Endothelial cell of umbilical vein (primary cell): Measurements from ENCODE around the gene MPC2. TPM values are rescaled to one million over a fixed set of nuclear protein-coding genes. Genes with fewer than 3 reads are reported as not detected.
A peak's percentile ranks its signal among the peaks of the same experiment; 100 is the strongest.

Experiments used
- BruUV-seq: library from RNA; stranded (reverse); fragments of 400-500 nt; replicated peaks from 2 replicates; lab custom pipeline; 2021; lab: Mats Ljungman, UMichigan
- CTCF ChIA-PET: fragments of 300-600, 350-600 bp; sonication (Branson Sonifier 250); formaldehyde crosslinking; loops from one replicate; lab custom pipeline; 2021; ENCODE audit warnings: antibody characterized with exemption, inconsistent platforms; lab: Charles Lee
- POLR2A ChIA-PET: fragments of 300-600, 350-600 bp; sonication (Branson Sonifier 250); formaldehyde crosslinking; loops from one replicate; lab custom pipeline; 2021; ENCODE audit warnings: antibody characterized with exemption, inconsistent platforms; lab: Charles Lee
- DNase-seq: peaks from one replicate; pipeline ENCODE4 v3.0.0-alpha.2; 2011; ENCODE audit warnings: low read depth, low spot score
- FAIRE-seq: peaks from 2 replicates; lab custom pipeline; 2011; peaks lifted over from hg19 to GRCh38; lab: Jason Lieb, UNC
- H2AFZ ChIP-seq: 2 replicates; pipeline ENCODE4 v1.6.0; 2012; ENCODE audit warnings: low read depth, low read length, control low read depth, inconsistent platforms
- H3K27ac ChIP-seq: 2 replicates; pipeline ENCODE4 v1.5.1; 2011; ENCODE audit warnings: low read depth, mild to moderate bottlenecking, control low read depth, low read length, moderate library complexity; ENCODE audit not compliant: insufficient read depth
- H3K27me3 ChIP-seq, 2 experiments: 2 replicates each; pipeline versions ENCODE4 v1.6.0 to v1.6.1; 2011; ENCODE audit warnings: low read length in 2 of 2, mixed read lengths in 1 of 2; ENCODE audit not compliant: control insufficient read depth in 2 of 2, insufficient read depth in 2 of 2
- H3K36me3 ChIP-seq, 2 experiments: 2 replicates in 1 of 2; 3 replicates in 1 of 2; pipeline ENCODE4 v1.5.1; 2011; ENCODE audit warnings: low read length in 2 of 2, mild to moderate bottlenecking in 1 of 2, moderate library complexity in 1 of 2; ENCODE audit not compliant: control insufficient read depth in 2 of 2, insufficient read depth in 2 of 2; ENCODE audit errors: extremely low read depth in 1 of 2
- H3K4me1 ChIP-seq: 3 replicates; pipeline ENCODE4 v1.5.1; 2011; ENCODE audit warnings: mild to moderate bottlenecking, low read length; ENCODE audit not compliant: control insufficient read depth, insufficient read depth; ENCODE audit errors: extremely low read depth
- H3K4me2 ChIP-seq: 2 replicates; pipeline ENCODE4 v1.6.1; 2011; ENCODE audit warnings: low read length, control low read depth, mixed read lengths; ENCODE audit not compliant: insufficient read depth
- H3K4me3 ChIP-seq, 3 experiments: fragments of 200-600 bp in 1 of 3; sonication (generic), shearing (Covaris generic) in 1 of 3; replicated peaks in 1 of 3; 2 replicates each; pipeline ENCODE4 v1.5.1; 2011 to 2016; ENCODE audit warnings: control low read depth in 3 of 3, low read length in 3 of 3, mild to moderate bottlenecking in 2 of 3, inconsistent platforms in 1 of 3, low read depth in 1 of 3, moderate library complexity in 1 of 3; ENCODE audit not compliant: insufficient read depth in 1 of 3
- H3K79me2 ChIP-seq: 2 replicates; pipeline ENCODE4 v1.6.0; 2012; ENCODE audit warnings: low read length, inconsistent platforms; ENCODE audit not compliant: control insufficient read depth, insufficient read depth
- H3K9ac ChIP-seq: replicated peaks from 2 replicates; pipeline ENCODE3; 2011; ENCODE audit warnings: low read length, control low read depth; ENCODE audit not compliant: insufficient read depth; ENCODE audit errors: extremely low read depth
- H3K9me1 ChIP-seq: replicated peaks from 3 replicates; pipeline ENCODE4 v1.6.0; 2011; ENCODE audit warnings: mild to moderate bottlenecking, low read length; ENCODE audit not compliant: control insufficient read depth, insufficient read depth; ENCODE audit errors: extremely low read depth
- H3K9me3 ChIP-seq: replicated peaks from 2 replicates; pipeline ENCODE4 v1.5.1; 2012; ENCODE audit warnings: low read length, inconsistent platforms; ENCODE audit not compliant: control insufficient read depth, insufficient read depth
- H4K20me1 ChIP-seq: replicated peaks from 2 replicates; pipeline ENCODE3; 2011; ENCODE audit warnings: mild to moderate bottlenecking, low read length; ENCODE audit not compliant: control insufficient read depth, insufficient read depth; ENCODE audit errors: extremely low read depth
- GATA2 ChIP-seq: IDR thresholded peaks from 2 replicates; pipeline ENCODE4 v1.7.0; 2011; ENCODE audit warnings: low read depth, mild to moderate bottlenecking, moderate library complexity, mixed read lengths, low read length; ENCODE audit not compliant: insufficient read length, insufficient read depth
- JUN ChIP-seq: IDR thresholded peaks from 2 replicates; pipeline ENCODE4 v1.6.1; 2011; ENCODE audit warnings: borderline replicate concordance, low read depth; ENCODE audit not compliant: insufficient read length, insufficient read depth
- MAX ChIP-seq: IDR thresholded peaks from 2 replicates; pipeline ENCODE4 v1.6.1; 2011; ENCODE audit not compliant: insufficient read depth, insufficient read length
- MYC ChIP-seq: IDR thresholded peaks from one replicate; pipeline ENCODE4 v1.6.1; 2011; ENCODE audit warnings: mild to moderate bottlenecking, low read depth, low read length
- POLR2A ChIP-seq: IDR thresholded peaks from 2 replicates; pipeline ENCODE4 v1.6.1; 2012; ENCODE audit warnings: low read depth, mild to moderate bottlenecking, control low read depth, low read length
- POLR2AphosphoS5 ChIP-seq: IDR thresholded peaks from 2 replicates; pipeline ENCODE4 v1.6.1; 2012; ENCODE audit warnings: low read depth, mild to moderate bottlenecking, control low read depth, low read length, moderate library complexity; ENCODE audit not compliant: insufficient read depth
- dilution Hi-C: fragments of 300-500 bp; cut with MboI; formaldehyde crosslinking; loops from one replicate; pipeline ENCODE4 v1.15.0; 2019; ENCODE audit warnings: low sequenced_read_pairs; ENCODE audit not compliant: extremely low pct_ligation_motif_present
- intact Hi-C: fragments of 100-400 bp; cut with micrococcal nuclease; formaldehyde crosslinking; loops from one replicate; pipeline ENCODE4 v1.10.0; 2022
- polyA plus RNA-seq, 4 experiments: library from polyadenylated mRNA; depleted of rRNA in 3 of 4; stranded (reverse) in 3 of 4; unstranded in 1 of 4; fragments of >200 nt; gene quantifications; 2 replicates each; pipeline versions ENCODE4 v1.2.1 to v1.2.3, GENCODE V29; 2011 to 2012; ENCODE audit warnings: missing spikeins in 1 of 4
- total RNA-seq: library from RNA; stranded (reverse); gene quantifications from 2 replicates; pipeline ENCODE4 v1.2.3, GENCODE V29; 2021

The MPC2 gene
- total and polyA plus RNA-seq, 2 donors (not counting 3 experiments of a cell fraction or from before 2014, with no cell fraction given), result 14.9 to 35.8 TPM

- H3K27ac ChIP-seq, result peak overlapping the region; percentile 93
- H3K36me3 ChIP-seq, result no peaks in the 10 kb centered on the region
- TF ChIP-seq MAX (no peak), POLR2A (no peak), JUN (no peak), GATA2 (no peak), MYC (no peak), POLR2AphosphoS5 (no peak)
- peaks cover 18% of the 10 kb centered on the region for H3K4me1 ChIP-seq
- no peaks in the 10 kb centered on the region for H3K27me3 ChIP-seq
- peak overlapping the region; percentile 85 for H3K4me2 ChIP-seq
- intact Hi-C loops, result loop anchor here (5.0 kb wide), 1 partner anchor 132 kb away; no protein-coding TSS in a partner anchor
- BruUV-seq, result no TSS peak
- H3K9ac ChIP-seq, result peak overlapping the region; percentile 85
- no peaks in the 10 kb centered on the region for H3K9me1 ChIP-seq
- peaks cover 34% of the 10 kb centered on the region for H3K79me2 ChIP-seq
- POLR2A ChIA-PET, result interaction anchor here (1.2 kb wide), 1 partner anchor 31 kb away, joined by 3 read pairs; no protein-coding TSS in a partner anchor
- peak overlapping the region; percentile 63 to 95 (median 93) for H3K4me3 ChIP-seq
- H4K20me1 ChIP-seq, result no peaks in the 10 kb centered on the region
- CTCF ChIA-PET, result interaction anchor here (0.7 to 3.7 kb wide), 4 partner anchors 16 to 147 kb away, joined by 3 to 49 read pairs (median 4); no protein-coding TSS in a partner anchor
- FAIRE-seq (peak; percentile 44), DNase-seq (peak; percentile 4)
- no peaks in the 10 kb centered on the region for H3K9me3 ChIP-seq
- dilution Hi-C loops, result no loop called here
- peak overlapping the region; percentile 85 for H2AFZ ChIP-seq
These were observed 2.3 kb downstream of the MPC2 start for GRCh38 chr1:167934426-167935215.

GRCh38 chr1:167933788-167934187 is 3.1 kb downstream of the MPC2 start:
- no peak overlapping the region for H3K4me2 ChIP-seq
- H4K20me1 ChIP-seq, result no peaks in the 10 kb centered on the region
- FAIRE-seq (no peak), DNase-seq (no peak)
- ChIA-PET CTCF (interaction anchor here (1.0 to 3.7 kb wide), 2 partner anchors 15 to 148 kb away, joined by 4 to 49 read pairs; no protein-coding TSS in a partner anchor), POLR2A (no interaction called here)
- H3K4me3 ChIP-seq, result no peak overlapping the region
- no TSS peak for BruUV-seq
- intact Hi-C loops (no loop called here), dilution Hi-C loops (no loop called here)
- H3K4me1 ChIP-seq, result peaks cover 18% of the 10 kb centered on the region
- TF ChIP-seq POLR2AphosphoS5 (no peak), GATA2 (no peak), JUN (no peak)
- no peaks in the 10 kb centered on the region for H3K36me3 ChIP-seq
- H2AFZ ChIP-seq, result no peak overlapping the region
- H3K27ac ChIP-seq, result no peak overlapping the region
- H3K9me1 ChIP-seq, result no peaks in the 10 kb centered on the region
- no peaks in the 10 kb centered on the region for H3K27me3 ChIP-seq
- no peak overlapping the region for H3K9ac ChIP-seq
- H3K79me2 ChIP-seq, result peaks cover 28% of the 10 kb centered on the region
- no peaks in the 10 kb centered on the region for H3K9me3 ChIP-seq
